ENCODE measurements around the gene NCK2. TPM values are rescaled to one million over a fixed set of nuclear protein-coding genes. Genes with fewer than 3 reads are reported as not detected.

NCK2 gene
- 25.2 and 41.1 TPM in 2 replicates for total RNA-seq

DNA sequence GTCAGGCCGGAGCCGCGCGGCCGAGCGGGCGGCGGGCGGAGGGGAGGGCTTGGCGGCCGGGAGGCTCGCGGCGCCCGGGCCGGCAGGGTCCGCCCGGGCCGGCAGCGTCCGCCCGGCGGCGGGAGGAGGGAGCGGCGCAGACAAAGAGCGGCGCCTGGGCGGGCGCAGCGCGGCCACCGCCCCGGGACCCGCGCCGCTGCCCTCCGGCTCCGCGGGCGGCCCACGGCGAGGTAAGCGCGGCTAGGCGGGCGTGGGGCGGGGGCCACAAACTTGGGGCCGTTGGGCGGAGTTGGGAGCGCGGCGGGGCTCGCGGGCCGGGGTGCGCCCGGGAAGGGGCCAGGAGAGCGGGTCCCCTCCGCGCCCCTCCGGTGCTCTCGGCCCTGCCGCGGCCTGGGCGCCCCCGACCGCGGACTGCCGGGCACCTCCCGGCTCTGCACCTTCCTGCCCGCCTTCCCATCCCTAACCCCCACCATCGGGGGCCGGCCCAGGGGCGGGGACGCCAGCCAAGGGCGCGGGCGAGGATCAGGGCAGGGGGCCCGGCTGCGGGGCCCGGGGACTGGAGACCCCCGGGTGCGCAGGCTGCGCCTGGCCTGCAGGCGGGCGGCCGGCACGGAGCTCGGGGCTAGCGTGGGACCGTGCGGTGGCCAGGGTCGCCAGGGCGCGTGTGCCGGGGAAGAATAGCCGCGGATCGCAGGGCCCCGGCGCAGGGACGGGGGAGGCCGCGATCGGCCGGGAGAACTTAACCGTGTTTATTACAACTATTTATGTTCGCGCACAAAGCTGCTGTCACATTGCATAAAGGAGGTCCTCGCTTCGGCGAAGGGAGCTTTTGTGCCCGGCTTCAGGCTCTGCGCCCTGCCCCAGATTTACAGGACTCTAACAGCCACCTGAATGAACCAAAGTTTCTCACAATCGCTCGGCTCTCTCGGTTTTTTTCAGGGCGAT, at the start of gene NCK2:
TSS of gene NCK2 (plus strand) at position 4 of the 945 bp plus-strand sequence. CDS start 110,152 bp downstream, outside the sequence.

